B cell (primary cell): ENCODE results near the gene SUGP2. TPM values are rescaled to one million over a fixed set of nuclear protein-coding genes. Genes with fewer than 3 reads are reported as not detected.

Source experiments
- ATAC-seq: fragments of 200-7000 bp; cut with Tn5 transposase; one replicate; pipeline ENCODE4 v1.10.0; 2021; ENCODE audit warnings: low read depth, mild to moderate bottlenecking, moderate number of reproducible peaks, moderate library complexity
- CTCF ChIA-PET: fragments of 350-600 bp; sonication (Branson Sonifier 250); formaldehyde crosslinking; loops from one replicate; lab custom pipeline; 2021; ENCODE audit warnings: antibody characterized with exemption, inconsistent platforms; lab: Charles Lee
- POLR2A ChIA-PET: fragments of 350-600 bp; sonication (Branson Sonifier 250); formaldehyde crosslinking; loops from one replicate; lab custom pipeline; 2021; ENCODE audit warnings: antibody characterized with exemption; lab: Charles Lee
- DNase-seq: peaks from one replicate; pipeline ENCODE4 v3.0.0; 2013
- H2AFZ ChIP-seq: 2 replicates; pipeline ENCODE4 v1.6.1; 2012; ENCODE audit warnings: mild to moderate bottlenecking, low read depth, low read length; ENCODE audit not compliant: insufficient read depth, poor library complexity, severe bottlenecking
- H3K27ac ChIP-seq, 2 donors: 1 replicate in 1 of 2; 2 replicates in 1 of 2; pipeline ENCODE4 v1.5.1; 2012 to 2013; ENCODE audit warnings: low read length in 2 of 2, mild to moderate bottlenecking in 2 of 2, moderate library complexity in 1 of 2
- H3K27me3 ChIP-seq, 4 experiments: fragments of 200-600 bp in 1 of 4; sonication (generic) in 1 of 4; replicated peaks in 1 of 4; 1 replicate in 2 of 4; 2 replicates in 2 of 4; pipeline versions ENCODE4 v1.6.1 to v1.7.0; 2013 to 2016; ENCODE audit warnings: low read length in 3 of 4, mild to moderate bottlenecking in 2 of 4, mixed read lengths in 1 of 4, moderate library complexity in 1 of 4; ENCODE audit not compliant: insufficient read depth in 4 of 4, control insufficient read depth in 3 of 4; ENCODE audit errors: control extremely low read depth in 1 of 4
- H3K36me3 ChIP-seq, 2 experiments: replicated peaks in 1 of 2; 1 replicate in 1 of 2; 2 replicates in 1 of 2; pipeline versions ENCODE4 v1.6.1 to v1.7.1; 2013; ENCODE audit warnings: low read length in 1 of 2; ENCODE audit not compliant: insufficient read depth in 2 of 2, control insufficient read depth in 1 of 2; ENCODE audit errors: control extremely low read depth in 1 of 2, extremely low read depth in 1 of 2
- H3K4me1 ChIP-seq, 2 donors: fragments of 200-600 bp in 1 of 2; sonication (generic) in 1 of 2; 1 replicate in 1 of 2; 2 replicates in 1 of 2; pipeline versions ENCODE4 v1.5.1 to v1.6.1; 2013 to 2017; ENCODE audit warnings: low read length in 2 of 2; ENCODE audit not compliant: control insufficient read depth in 2 of 2, insufficient read depth in 2 of 2
- H3K4me2 ChIP-seq: replicated peaks from 2 replicates; pipeline ENCODE3; 2012; ENCODE audit warnings: mild to moderate bottlenecking, low read depth, low read length; ENCODE audit not compliant: poor library complexity, severe bottlenecking
- H3K4me3 ChIP-seq, 5 experiments: fragments of 200-600 bp in 1 of 5; sonication (generic) in 1 of 5; 1 replicate in 3 of 5; 2 replicates in 2 of 5; pipeline versions ENCODE4 v1.5.1 to v1.7.0; 2011 to 2016; ENCODE audit warnings: low read length in 4 of 5, mild to moderate bottlenecking in 4 of 5, low read depth in 2 of 5, control low read depth in 1 of 5, moderate library complexity in 1 of 5; ENCODE audit not compliant: insufficient read depth in 1 of 5; ENCODE audit errors: control extremely low read depth in 1 of 5, extremely low read depth in 1 of 5
- H3K79me2 ChIP-seq: fragments of 200-600 bp; sonication (generic); one replicate; pipeline ENCODE4 v1.6.0; 2016; ENCODE audit warnings: low read length; ENCODE audit not compliant: control insufficient read depth, insufficient read depth
- H3K9ac ChIP-seq: fragments of 200-600 bp; sonication (generic); 2 replicates; pipeline ENCODE4 v1.6.1; 2017; ENCODE audit warnings: mild to moderate bottlenecking, low read length, moderate library complexity
- H3K9me3 ChIP-seq, 3 donors: one replicate each; pipeline versions ENCODE4 v1.6.1 to v1.7.1; 2013; ENCODE audit warnings: low read length in 2 of 3; ENCODE audit not compliant: control insufficient read depth in 2 of 3, insufficient read depth in 1 of 3; ENCODE audit errors: control extremely low read depth in 1 of 3
- H4K20me1 ChIP-seq: 2 replicates; pipeline ENCODE4 v1.6.0; 2012; ENCODE audit warnings: mild to moderate bottlenecking, low read length; ENCODE audit not compliant: insufficient read depth, control insufficient read depth, poor library complexity, severe bottlenecking
- H3K27ac Mint-ChIP-seq: one replicate; pipeline ENCODE4 v1.8.0; 2021; ENCODE audit warnings: mixed read lengths
- H3K27me3 Mint-ChIP-seq: one replicate; pipeline ENCODE4 v1.8.0; 2021; ENCODE audit warnings: mixed read lengths
- H3K4me1 Mint-ChIP-seq: one replicate; pipeline ENCODE4 v1.8.0; 2021; ENCODE audit warnings: mixed read lengths
- H3K4me3 Mint-ChIP-seq: one replicate; pipeline ENCODE4 v1.8.0; 2021; ENCODE audit warnings: mixed read lengths
- H3K9me3 Mint-ChIP-seq: one replicate; pipeline ENCODE4 v1.8.0; 2022; ENCODE audit warnings: mixed read lengths; ENCODE audit not compliant: insufficient read depth
- CTCF ChIP-seq: fragments of 200-600 bp; IDR thresholded peaks from one replicate; pipeline ENCODE4 v1.8.0; 2022; ENCODE audit warnings: antibody characterized with exemption, mild to moderate bottlenecking
- EZH2 ChIP-seq: IDR thresholded peaks from 2 replicates; pipeline ENCODE4 v1.6.1; 2012; ENCODE audit warnings: borderline replicate concordance, low read depth, mild to moderate bottlenecking, moderate library complexity, low read length; ENCODE audit not compliant: insufficient read depth, poor library complexity, severe bottlenecking
- WGBS: methylation state at CpG from one replicate; pipeline ENCODE4 v1.1.5; 2013; ENCODE audit warnings: missing lambda C conversion rate; ENCODE audit not compliant: insufficient coverage; 5-methylcytosine and 5-hydroxymethylcytosine counted together
- intact Hi-C: fragments of 100-400 bp; cut with micrococcal nuclease; formaldehyde crosslinking; loops from one replicate; pipeline ENCODE4 v1.10.0; 2022
- polyA plus RNA-seq: library from polyadenylated mRNA; depleted of rRNA; stranded (reverse); fragments of >200 nt; gene quantifications from 2 replicates; pipeline ENCODE4 v1.2.3, GENCODE V29; 2012
- total RNA-seq, 2 donors: library from RNA; stranded (reverse); fragments of 120-200 nt in 1 of 2; gene quantifications; 1 replicate in 1 of 2; 2 replicates in 1 of 2; pipeline versions ENCODE4 v1.2.3 to v1.2.4, GENCODE V29; 2013 to 2022

Gene SUGP2
- total and polyA plus RNA-seq, 2 donors (not counting 1 experiment from before 2014, with no cell fraction given) = 132 to 154 TPM

- Histone ChIP-seq H2AFZ (no peak overlapping the region), H3K79me2 (peaks cover 4% of the 10 kb centered on the region), H3K9ac (no peak overlapping the region), H4K20me1 (no peaks in the 10 kb centered on the region), H3K27me3 (no peaks in the 10 kb centered on the region), H3K4me2 (no peak overlapping the region), H3K4me1 (no peaks in the 10 kb centered on the region), H3K27ac (no peak overlapping the region), H3K9me3 (no peaks in the 10 kb centered on the region), H3K36me3 (peaks cover 2 to 73% of the 10 kb centered on the region in 2 experiments), H3K4me3 (no peak overlapping the region)
- Mint-ChIP-seq H3K27ac (no peak overlapping the region), H3K27me3 (no peaks in the 10 kb centered on the region), H3K4me1 (no peaks in the 10 kb centered on the region), H3K4me3 (no peak overlapping the region), H3K9me3 (no peaks in the 10 kb centered on the region)
- POLR2A ChIA-PET = no interaction called here
- ATAC-seq = no peak
- no peak for DNase-seq
- WGBS = 99% methylated on average over 14 of the region's 18 CpGs
- TF ChIP-seq EZH2 (no peak), CTCF (no peak)
- intact Hi-C loops = no loop called here
- CTCF ChIA-PET = no interaction called here
Observed at GRCh38 chr19:19009951-19010350, 23.4 kb downstream of the SUGP2 start.

- no peaks in the 10 kb centered on the region for H3K4me1 Mint-ChIP-seq
- 100% methylated on average over 2 of the region's 3 CpGs for WGBS
- Histone ChIP-seq H3K9ac (no peak overlapping the region), H3K9me3 (no peaks in the 10 kb centered on the region), H4K20me1 (no peaks in the 10 kb centered on the region), H3K27me3 (no peaks in the 10 kb centered on the region), H3K4me1 (no peaks in the 10 kb centered on the region), H3K4me3 (no peak overlapping the region), H2AFZ (no peak overlapping the region), H3K79me2 (peaks cover 4% of the 10 kb centered on the region), H3K4me2 (no peak overlapping the region), H3K36me3 (peaks cover 2 to 77% of the 10 kb centered on the region in 2 experiments), H3K27ac (no peak overlapping the region)
- intact Hi-C loops = no loop called here
- DNase-seq (no peak), ATAC-seq (no peak)
- POLR2A ChIA-PET = no interaction called here
- no peaks in the 10 kb centered on the region for H3K27me3 Mint-ChIP-seq
- H3K4me3 Mint-ChIP-seq = no peak overlapping the region
- TF ChIP-seq CTCF (no peak), EZH2 (no peak)
- H3K27ac Mint-ChIP-seq = no peak overlapping the region
- CTCF ChIA-PET = no interaction called here
- H3K9me3 Mint-ChIP-seq = no peaks in the 10 kb centered on the region
Observed at GRCh38 chr19:19006213-19006612, 27.1 kb downstream of the SUGP2 start.
